Hindlimb muscle (tissue), 1 donor: ENCODE measurements around the gene CXCR5. TPM values are rescaled to one million over a fixed set of nuclear protein-coding genes. Genes with fewer than 3 reads are reported as not detected.

ENCODE experiments used
- DNase-seq: peaks from one replicate; pipeline ENCODE4 v3.0.0-alpha.2; 2013
- polyA plus RNA-seq: library from polyadenylated mRNA; unstranded; fragments of 120-200 nt; gene quantifications from one replicate; pipeline ENCODE4 v1.2.1, GENCODE V29; 2013; ENCODE audit not compliant: insufficient read length

CXCR5 gene
- polyA plus RNA-seq, 1 donor: not detected

- DNase-seq: no peak
Observed at GRCh38 chr11:118877487-118878162, 6.1 kb upstream of the CXCR5 start.

- no peak for DNase-seq
Observed at GRCh38 chr11:118878163-118878563, 5.5 kb upstream of the CXCR5 start.

GRCh38 chr11:118881228-118881627 is 2.5 kb upstream of the CXCR5 start:
- DNase-seq: no peak

GRCh38 chr11:118882491-118882890 is 1.2 kb upstream of the CXCR5 start:
- DNase-seq: no peak

GRCh38 chr11:118883004-118883367 is 706 bp upstream of the CXCR5 start:
- no peak for DNase-seq

- DNase-seq: no peak
Observed at GRCh38 chr11:118884875-118885274, 1.2 kb downstream of the CXCR5 start.

- no peak for DNase-seq
Observed at GRCh38 chr11:118885319-118885718, 1.6 kb downstream of the CXCR5 start.

- no peak for DNase-seq
Observed at GRCh38 chr11:118885831-118886565, 2.3 kb downstream of the CXCR5 start.

- no peak for DNase-seq
Observed at GRCh38 chr11:118886681-118887111, 3.0 kb downstream of the CXCR5 start.

GRCh38 chr11:118887206-118887605 is 3.5 kb downstream of the CXCR5 start:
- no peak for DNase-seq

GRCh38 chr11:118888398-118888797 is 4.7 kb downstream of the CXCR5 start:
- no peak for DNase-seq

GRCh38 chr11:118889797-118890196 is 6.1 kb downstream of the CXCR5 start:
- no peak for DNase-seq

GRCh38 chr11:118892514-118892913 is 8.8 kb downstream of the CXCR5 start:
- DNase-seq: no peak

GRCh38 chr11:118892964-118893363 is 9.3 kb downstream of the CXCR5 start:
- DNase-seq: no peak

GRCh38 chr11:118893662-118894061 is 10.0 kb downstream of the CXCR5 start:
- no peak for DNase-seq

- no peak for DNase-seq
Observed at GRCh38 chr11:118894192-118894591, 10.5 kb downstream of the CXCR5 start.

GRCh38 chr11:118895093-118896039 is 11.7 kb downstream of the CXCR5 start:
- DNase-seq: no peak

GRCh38 chr11:118896472-118896913 is 12.8 kb downstream of the CXCR5 start:
- DNase-seq: no peak

GRCh38 chr11:118896921-118897591 is 13.4 kb downstream of the CXCR5 start:
- DNase-seq: no peak

GRCh38 chr11:118897721-118898310 is 14.1 kb downstream of the CXCR5 start:
- no peak for DNase-seq

- DNase-seq: no peak
Observed at GRCh38 chr11:118898400-118899295, 15.0 kb downstream of the CXCR5 start.
